Breast epithelium (tissue), 3 donors: ENCODE data around the gene OPCML.

Experiments used
- CTCF ChIP-seq, 3 donors: fragments of 450-650 bp; IDR thresholded peaks; one replicate each; pipeline ENCODE4 v1.5.1; 2016 to 2017; ENCODE audit warnings: antibody characterized with exemption in 3 of 3, mild to moderate bottlenecking in 3 of 3, moderate library complexity in 3 of 3
- POLR2A ChIP-seq: fragments of 450-650 bp; IDR thresholded peaks from one replicate; pipeline ENCODE4 v1.6.1; 2016; ENCODE audit warnings: antibody characterized with exemption, mild to moderate bottlenecking, moderate library complexity
- POLR2AphosphoS5 ChIP-seq, 3 donors: sonication (generic); formaldehyde crosslinking; IDR thresholded peaks; one replicate each; pipeline ENCODE4 v1.6.1; 2017; ENCODE audit warnings: antibody characterized with exemption in 3 of 3

GRCh38 chr11:132921597-132921996, 610.7 kb downstream of the OPCML start:
- TF ChIP-seq CTCF (IDR thresholded peaks at IDR 0.05) (no peak), POLR2AphosphoS5 (IDR thresholded peaks at IDR 0.05) (no peak), POLR2A (no peak)
